ENCODE results near the gene SYNPO2.
"Not testable (repeated sequence)": the region's sequence is repeated elsewhere in the genome, so short reads cannot be mapped to it uniquely, and the experiment has no call there.

Gene SYNPO2

GRCh38 chr4:118865091-118865708, 23.5 kb upstream of the SYNPO2 start:
- no peak for DNase-seq (ENCODE audit: low read depth)
- peak; percentile 84 for TF ChIP-seq CTCF (IDR thresholded peaks at IDR 0.05; ENCODE audit: control insufficient read depth, insufficient read depth, low read depth, low read length, missing control alignments)
- H3K4me3 ChIP-seq (ENCODE audit: control insufficient read depth, low read depth, low read length), result no peak overlapping the region

- no peak overlapping the region for H3K4me3 ChIP-seq (ENCODE audit: control insufficient read depth, low read depth, low read length)
- TF ChIP-seq CTCF (IDR thresholded peaks at IDR 0.05; ENCODE audit: control insufficient read depth, insufficient read depth, low read depth, low read length, missing control alignments), result no peak
- DNase-seq (ENCODE audit: low read depth), result no peak
Measured at GRCh38 chr4:118866442-118866841, 22.2 kb upstream of the SYNPO2 start.

GRCh38 chr4:118867311-118868067, 21.2 kb upstream of the SYNPO2 start:
- TF ChIP-seq CTCF (IDR thresholded peaks at IDR 0.05; ENCODE audit: control insufficient read depth, insufficient read depth, low read depth, low read length, missing control alignments), result no peak
- DNase-seq (ENCODE audit: low read depth), result no peak
- H3K4me3 ChIP-seq (ENCODE audit: control insufficient read depth, low read depth, low read length), result no peak overlapping the region

GRCh38 chr4:118869808-118870342, 18.8 kb upstream of the SYNPO2 start:
- no peak for DNase-seq (ENCODE audit: low read depth)
- TF ChIP-seq CTCF (IDR thresholded peaks at IDR 0.05; ENCODE audit: control insufficient read depth, insufficient read depth, low read depth, low read length, missing control alignments), result no peak
- H3K4me3 ChIP-seq (ENCODE audit: control insufficient read depth, low read depth, low read length), result no peak overlapping the region

GRCh38 chr4:118872181-118872580, 16.5 kb upstream of the SYNPO2 start:
- H3K4me3 ChIP-seq (ENCODE audit: control insufficient read depth, low read depth, low read length), result no peak overlapping the region
- TF ChIP-seq CTCF (IDR thresholded peaks at IDR 0.05; ENCODE audit: control insufficient read depth, insufficient read depth, low read depth, low read length, missing control alignments), result no peak

GRCh38 chr4:118877797-118878196, 10.9 kb upstream of the SYNPO2 start:
- no peak overlapping the region for H3K4me3 ChIP-seq (ENCODE audit: control insufficient read depth, low read depth, low read length)
- TF ChIP-seq CTCF (IDR thresholded peaks at IDR 0.05; ENCODE audit: control insufficient read depth, insufficient read depth, low read depth, low read length, missing control alignments), result no peak
- no peak for DNase-seq (ENCODE audit: low read depth)

More at GRCh38 chr4:118872181-118872580, 16.5 kb upstream of the SYNPO2 start:
- no peak for DNase-seq (ENCODE audit: low read depth)

GRCh38 chr4:118878507-118878906, 10.1 kb upstream of the SYNPO2 start:
- not testable (repeated sequence) for H3K4me3 ChIP-seq (ENCODE audit: control insufficient read depth, low read depth, low read length); DNase-seq (ENCODE audit: low read depth)

Data from AG09309 (cell line).